Measurements from ENCODE around the gene TTLL3.

DNA sequence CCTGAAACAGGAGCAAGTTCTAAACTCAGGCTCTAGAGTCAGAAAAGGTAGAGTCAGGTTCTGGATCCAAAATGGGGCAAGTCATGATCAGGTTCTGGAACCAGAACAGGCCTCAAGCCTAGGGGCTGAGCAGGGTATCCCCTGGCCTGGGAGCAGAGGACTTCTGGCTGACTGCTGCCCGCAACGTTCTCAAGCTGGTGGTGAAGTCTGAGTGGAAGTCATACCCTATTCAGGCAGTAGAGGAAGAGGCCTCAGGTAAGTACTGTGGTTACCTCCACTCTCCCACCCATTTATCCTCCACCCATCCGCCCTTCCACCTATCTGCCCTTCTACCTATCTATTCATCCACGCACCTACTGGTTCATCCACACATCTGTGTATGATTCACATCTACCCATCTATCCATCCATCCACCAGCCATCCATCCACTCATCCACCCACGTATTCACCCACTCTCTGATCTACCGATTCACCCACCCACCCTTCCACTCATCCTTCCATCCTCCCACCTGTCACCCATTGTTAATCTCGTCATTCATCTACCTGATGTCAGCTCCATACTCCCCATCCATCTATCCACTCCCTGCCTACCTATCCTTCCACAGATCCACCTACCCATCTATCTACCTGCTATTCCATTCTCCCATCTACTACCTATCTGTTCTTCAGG is 8.7 kb downstream of the TTLL3 start:
- TF ChIP-seq POLR2AphosphoS5 (IDR thresholded peaks at IDR 0.05) = no peak
- no peak for TF ChIP-seq EZH2 (IDR thresholded peaks at IDR 0.05; ENCODE audit: borderline replicate concordance, insufficient read depth, low read length, poor library complexity, severe bottlenecking)
- TF ChIP-seq, protein P1, sequence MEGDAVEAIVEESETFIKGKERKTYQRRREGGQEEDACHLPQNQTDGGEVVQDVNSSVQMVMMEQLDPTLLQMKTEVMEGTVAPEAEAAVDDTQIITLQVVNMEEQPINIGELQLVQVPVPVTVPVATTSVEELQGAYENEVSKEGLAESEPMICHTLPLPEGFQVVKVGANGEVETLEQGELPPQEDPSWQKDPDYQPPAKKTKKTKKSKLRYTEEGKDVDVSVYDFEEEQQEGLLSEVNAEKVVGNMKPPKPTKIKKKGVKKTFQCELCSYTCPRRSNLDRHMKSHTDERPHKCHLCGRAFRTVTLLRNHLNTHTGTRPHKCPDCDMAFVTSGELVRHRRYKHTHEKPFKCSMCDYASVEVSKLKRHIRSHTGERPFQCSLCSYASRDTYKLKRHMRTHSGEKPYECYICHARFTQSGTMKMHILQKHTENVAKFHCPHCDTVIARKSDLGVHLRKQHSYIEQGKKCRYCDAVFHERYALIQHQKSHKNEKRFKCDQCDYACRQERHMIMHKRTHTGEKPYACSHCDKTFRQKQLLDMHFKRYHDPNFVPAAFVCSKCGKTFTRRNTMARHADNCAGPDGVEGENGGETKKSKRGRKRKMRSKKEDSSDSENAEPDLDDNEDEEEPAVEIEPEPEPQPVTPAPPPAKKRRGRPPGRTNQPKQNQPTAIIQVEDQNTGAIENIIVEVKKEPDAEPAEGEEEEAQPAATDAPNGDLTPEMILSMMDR (IDR thresholded peaks at IDR 0.05; ENCODE audit: poor library complexity, severe bottlenecking) = no peak
- TF ChIP-seq EP300 (conservative IDR thresholded peaks at IDR 0.05; ENCODE audit: poor library complexity, severe bottlenecking) = no peak
